ENCODE measurements around the gene SRRM4. TPM values are rescaled to one million over a fixed set of nuclear protein-coding genes. Genes with fewer than 3 reads are reported as not detected.

SRRM4 gene
- polyA plus RNA-seq, 3 donors = not detected

GRCh38 chr12:119195256-119195655, 213.9 kb downstream of the SRRM4 start:
- no peak overlapping the region for H3K27ac Mint-ChIP-seq
- no peak for TF ChIP-seq CTCF (IDR thresholded peaks at IDR 0.05)
- intact Hi-C loops (cut with micrococcal nuclease) = no loop called here

DNA sequence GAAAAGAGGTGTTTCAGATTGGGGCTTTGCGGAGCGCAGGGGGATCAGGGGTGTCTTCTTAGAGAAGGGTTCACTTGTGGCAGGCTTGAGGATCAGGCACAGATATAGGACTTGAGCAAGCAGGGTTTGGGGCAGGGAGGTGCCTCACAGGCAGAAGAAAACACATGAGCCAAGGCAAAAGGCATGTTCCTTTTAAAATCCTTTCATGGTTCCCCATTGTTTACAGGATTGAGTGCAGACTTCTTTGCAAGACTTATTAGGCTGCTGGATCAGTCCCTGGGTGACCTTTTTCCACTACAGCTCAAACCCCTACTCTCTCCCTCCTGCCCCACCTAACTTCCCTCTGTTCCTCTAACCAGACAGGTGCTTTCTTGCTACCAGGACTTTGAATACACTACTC, 217.1 kb downstream of the SRRM4 start:
- H3K9me3 ChIP-seq (replicated peaks in 1 of 2; ENCODE audit: control insufficient read depth in 1 of 2, insufficient read depth in 1 of 2, low read length in 2 of 2) = no peaks in the 10 kb centered on the region
- Mint-ChIP-seq H3K27ac (no peak overlapping the region), H3K9me3 (peaks cover 0 to 5% (median 1%) of the 10 kb centered on the region in 7 donors), H3K27me3 (ENCODE audit: low read depth in 3 of 3) (peaks cover 0 to 4% (median 2%) of the 10 kb centered on the region in 3 donors), H3K4me3 (no peak overlapping the region), H3K4me1 (no peaks in the 10 kb centered on the region), H3K36me3 (no peaks in the 10 kb centered on the region)
- no peak overlapping the region for H3K9ac ChIP-seq (ENCODE audit: insufficient read depth, low read length, poor library complexity, severe bottlenecking)
- DNase-seq = no peak
- no peak overlapping the region for H3K4me2 ChIP-seq (replicated peaks; ENCODE audit: extremely low read depth, low read length, poor library complexity, severe bottlenecking)
- WGBS (ENCODE audit: insufficient coverage) = 94% methylated on average over 2 of the region's 2 CpGs
- no peak overlapping the region for H2AFZ ChIP-seq (ENCODE audit: insufficient read depth, low read depth, low read length, poor library complexity, severe bottlenecking)
- no peak for TF ChIP-seq CTCF (IDR thresholded peaks at IDR 0.05)
- H3K4me1 ChIP-seq (ENCODE audit: control insufficient read depth in 1 of 2, insufficient read depth in 2 of 2, low read length in 2 of 2) = no peaks in the 10 kb centered on the region
- no peak overlapping the region for H3K27ac ChIP-seq (ENCODE audit: low read depth in 1 of 2, low read length in 2 of 2)
- intact Hi-C loops (cut with micrococcal nuclease) = no loop called here
- no peaks in the 10 kb centered on the region for H3K27me3 ChIP-seq (ENCODE audit: control insufficient read depth in 2 of 2, insufficient read depth in 2 of 2, low read length in 2 of 2)
- H3K36me3 ChIP-seq (replicated peaks in 1 of 2; ENCODE audit: control insufficient read depth in 1 of 2, insufficient read depth in 2 of 2, low read length in 2 of 2) = no peaks in the 10 kb centered on the region
- H3K79me2 ChIP-seq (ENCODE audit: insufficient read depth, low read length) = no peaks in the 10 kb centered on the region
- no peaks in the 10 kb centered on the region for H4K20me1 ChIP-seq (ENCODE audit: insufficient read depth, low read length)
- no peak overlapping the region for H3K4me3 ChIP-seq (replicated peaks in 1 of 3; ENCODE audit: low read depth in 2 of 3, low read length in 3 of 3)

More at GRCh38 chr12:119195256-119195655, 213.9 kb downstream of the SRRM4 start:
- H3K4me1 Mint-ChIP-seq = no peaks in the 10 kb centered on the region
- Histone ChIP-seq H3K36me3 (replicated peaks in 1 of 2; ENCODE audit: control insufficient read depth in 1 of 2, insufficient read depth in 2 of 2, low read length in 2 of 2) (no peaks in the 10 kb centered on the region), H3K9me3 (replicated peaks in 1 of 2; ENCODE audit: control insufficient read depth in 1 of 2, insufficient read depth in 1 of 2, low read length in 2 of 2) (no peaks in the 10 kb centered on the region), H4K20me1 (ENCODE audit: insufficient read depth, low read length) (no peaks in the 10 kb centered on the region), H3K4me2 (replicated peaks; ENCODE audit: extremely low read depth, low read length, poor library complexity, severe bottlenecking) (no peak overlapping the region), H3K27me3 (ENCODE audit: control insufficient read depth in 2 of 2, insufficient read depth in 2 of 2, low read length in 2 of 2) (no peaks in the 10 kb centered on the region), H3K79me2 (ENCODE audit: insufficient read depth, low read length) (no peaks in the 10 kb centered on the region), H2AFZ (ENCODE audit: insufficient read depth, low read depth, low read length, poor library complexity, severe bottlenecking) (no peak overlapping the region), H3K4me1 (ENCODE audit: control insufficient read depth in 1 of 2, insufficient read depth in 2 of 2, low read length in 2 of 2) (no peaks in the 10 kb centered on the region), H3K27ac (ENCODE audit: low read depth in 1 of 2, low read length in 2 of 2) (no peak overlapping the region), H3K9ac (ENCODE audit: insufficient read depth, low read length, poor library complexity, severe bottlenecking) (no peak overlapping the region), H3K4me3 (replicated peaks in 1 of 3; ENCODE audit: low read depth in 2 of 3, low read length in 3 of 3) (no peak overlapping the region)
- DNase-seq = no peak
- peaks cover 0 to 2% (median 2%) of the 10 kb centered on the region in 3 donors for H3K27me3 Mint-ChIP-seq (ENCODE audit: low read depth in 3 of 3)
- no peaks in the 10 kb centered on the region for H3K36me3 Mint-ChIP-seq
- H3K9me3 Mint-ChIP-seq = peaks cover 0 to 5% (median 1%) of the 10 kb centered on the region in 7 donors
- H3K4me3 Mint-ChIP-seq = no peak overlapping the region
- WGBS (ENCODE audit: insufficient coverage) = 99% methylated on average over 13 of the region's 16 CpGs
